Glutamatergic neuron (in vitro differentiated cells): ENCODE data around the gene IFNGR1. TPM values are rescaled to one million over a fixed set of nuclear protein-coding genes. Genes with fewer than 3 reads are reported as not detected.

ENCODE experiments used
- DNase-seq: peaks from one replicate; pipeline ENCODE4 v3.0.0; 2022
- H3K27ac Mint-ChIP-seq: one replicate; pipeline ENCODE4 v1.8.0; 2020; ENCODE audit warnings: mild to moderate bottlenecking, mixed read lengths, inconsistent platforms; ENCODE audit not compliant: unreplicated experiment
- H3K27me3 Mint-ChIP-seq: one replicate; pipeline ENCODE4 v1.8.0; 2020; ENCODE audit warnings: mild to moderate bottlenecking, moderate library complexity, mixed read lengths, inconsistent platforms; ENCODE audit not compliant: unreplicated experiment
- H3K36me3 Mint-ChIP-seq: one replicate; pipeline ENCODE4 v1.8.0; 2020; ENCODE audit warnings: mild to moderate bottlenecking, mixed read lengths, inconsistent platforms; ENCODE audit not compliant: unreplicated experiment
- H3K4me1 Mint-ChIP-seq: one replicate; pipeline ENCODE4 v1.8.0; 2020; ENCODE audit warnings: mild to moderate bottlenecking, low read depth, mixed read lengths, inconsistent platforms; ENCODE audit not compliant: unreplicated experiment
- H3K4me3 Mint-ChIP-seq: one replicate; pipeline ENCODE4 v1.8.0; 2020; ENCODE audit warnings: mild to moderate bottlenecking, mixed read lengths, inconsistent platforms; ENCODE audit not compliant: unreplicated experiment
- H3K9me3 Mint-ChIP-seq: one replicate; pipeline ENCODE4 v1.8.0; 2020; ENCODE audit warnings: mild to moderate bottlenecking, moderate library complexity, mixed read lengths, inconsistent platforms; ENCODE audit not compliant: unreplicated experiment
- CTCF ChIP-seq: fragments of 200-600 bp; sonication (generic); IDR thresholded peaks from one replicate; pipeline ENCODE4 v1.5.0; 2021; ENCODE audit not compliant: partially characterized antibody, unreplicated experiment
- long read RNA-seq: library from polyadenylated mRNA; unstranded; transcript quantifications from one replicate; pipeline ENCODE4 v2.0.0, GENCODE V29; 2020; ENCODE audit not compliant: unreplicated experiment
- total RNA-seq: library from RNA; stranded (reverse); fragmentation: NEBNext Ultra II Directional; extraction: Animal tissue kit (Norgen Biotek cat#: 25700); gene quantifications from one replicate; pipeline ENCODE4 v1.2.1, GENCODE V29; 2021; ENCODE audit not compliant: unreplicated experiment

The IFNGR1 gene
- total RNA-seq, result 36.4 TPM
- long read RNA-seq, transcript IFNGR1-201 (7 exons, 2,139 nt), result major isoform, 25 of 31 reads
- long read RNA-seq, partial matches to known transcripts, result 0 of 31 reads
- long read RNA-seq, other reads (novel, unspliced or antisense), result 6 of 31 reads

GRCh38 chr6:137218917-137219663 is at the start of gene IFNGR1:
Gene IFNGR1 (minus strand): TSS chr6:137219385. CDS start chr6:137219327, 58 bp downstream.
- no peaks in the 10 kb centered on the region for H3K36me3 Mint-ChIP-seq
- H3K4me3 Mint-ChIP-seq, result peak within 1 kb of the TSS; percentile 94
- no peaks in the 10 kb centered on the region for H3K9me3 Mint-ChIP-seq
- TF ChIP-seq CTCF, result no peak
- peak within 1 kb of the TSS; percentile 93 for H3K27ac Mint-ChIP-seq
- H3K4me1 Mint-ChIP-seq, result peaks cover 18% of the 10 kb centered on the region
- peak; percentile 98 for DNase-seq
- H3K27me3 Mint-ChIP-seq, result peaks cover 3% of the 10 kb centered on the region

- no peak for TF ChIP-seq CTCF
- DNase-seq, result no peak
- Mint-ChIP-seq H3K9me3 (no peaks in the 10 kb centered on the region), H3K27ac (no peak overlapping the region), H3K4me1 (peaks cover 12% of the 10 kb centered on the region), H3K4me3 (no peak overlapping the region), H3K36me3 (no peaks in the 10 kb centered on the region), H3K27me3 (peaks cover 2% of the 10 kb centered on the region)
These were observed 49.7 kb upstream of the IFNGR1 start for GRCh38 chr6:137268911-137269310.

GRCh38 chr6:137266309-137266586 is 47.1 kb upstream of the IFNGR1 start:
- Mint-ChIP-seq H3K36me3 (no peaks in the 10 kb centered on the region), H3K4me3 (peak overlapping the region; percentile 16), H3K27me3 (peaks cover 2% of the 10 kb centered on the region), H3K9me3 (no peaks in the 10 kb centered on the region), H3K27ac (peak overlapping the region; percentile 29), H3K4me1 (peaks cover 12% of the 10 kb centered on the region)
- DNase-seq, result no peak
- no peak for TF ChIP-seq CTCF

DNA sequence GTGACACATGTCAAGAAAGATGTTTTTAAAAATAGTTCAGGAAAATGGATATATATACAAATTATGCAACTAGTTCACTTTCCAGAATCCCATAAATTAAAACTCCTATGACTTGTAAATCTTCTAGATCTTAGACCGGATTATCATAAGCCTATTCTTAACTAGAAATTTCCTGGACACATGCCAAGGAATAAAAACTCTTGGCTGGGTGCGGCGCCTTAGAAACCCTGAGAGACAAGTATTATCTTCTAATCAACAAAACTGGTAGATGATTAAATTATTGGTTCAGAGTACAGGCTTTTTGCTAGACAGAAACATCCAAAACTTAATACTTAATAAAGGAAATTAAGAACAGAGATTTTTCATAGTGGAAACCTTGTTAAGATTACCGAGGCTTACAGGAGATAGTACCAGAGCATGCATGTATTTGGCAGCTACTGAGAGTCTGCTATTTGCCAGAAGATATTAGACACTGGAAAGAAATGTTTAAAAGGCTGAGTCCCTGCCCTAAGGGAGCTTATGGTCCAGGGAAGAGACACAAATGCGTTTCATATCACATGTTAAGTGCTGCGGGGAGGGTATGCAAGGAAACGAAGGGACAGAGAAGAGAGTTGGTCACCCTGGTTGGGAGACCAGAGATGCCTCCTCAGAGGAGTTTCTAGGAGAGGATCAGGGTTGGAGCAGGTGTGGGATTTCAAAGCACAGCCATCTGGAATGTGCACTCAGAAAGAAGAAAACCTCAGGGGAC is 46.5 kb upstream of the IFNGR1 start:
- peak overlapping the region; percentile 29 for H3K27ac Mint-ChIP-seq
- no peaks in the 10 kb centered on the region for H3K36me3 Mint-ChIP-seq
- H3K9me3 Mint-ChIP-seq, result no peaks in the 10 kb centered on the region
- peaks cover 2% of the 10 kb centered on the region for H3K27me3 Mint-ChIP-seq
- DNase-seq, result no peak
- H3K4me3 Mint-ChIP-seq, result peak overlapping the region; percentile 16
- peaks cover 12% of the 10 kb centered on the region for H3K4me1 Mint-ChIP-seq
- TF ChIP-seq CTCF, result no peak
